Pancreas (tissue), 10 donors: ENCODE data around the gene ST8SIA1. TPM values are rescaled to one million over a fixed set of nuclear protein-coding genes. Genes with fewer than 3 reads are reported as not detected.
"Not testable (repeated sequence)": the region's sequence is repeated elsewhere in the genome, so short reads cannot be mapped to it uniquely, and the experiment has no call there.

Experiments
- ATAC-seq, 4 donors: fragments of 200-7000 bp; cut with Tn5 transposase; one replicate each; pipeline versions ENCODE4 v1.8.0 to v1.9.1; 2020; ENCODE audit warnings: mild to moderate bottlenecking in 4 of 4, moderate library complexity in 4 of 4
- DNase-seq, 6 donors: peaks; one replicate each; pipeline ENCODE4 v3.0.0-alpha.2; 2020
- FAIRE-seq: peaks from 2 replicates; lab custom pipeline; 2012; peaks lifted over from hg19 to GRCh38; lab: Jason Lieb, UNC
- H3K27ac ChIP-seq, 4 donors: fragments of 200-600 bp; sonication (generic); 1 replicate in 3 of 4; 2 replicates in 1 of 4; pipeline versions ENCODE4 v1.5.0 to v1.8.0; 2020
- H3K27me3 ChIP-seq, 4 donors: fragments of 200-600 bp; one replicate each; pipeline ENCODE4 v1.8.0; 2021
- H3K36me3 ChIP-seq, 3 donors: fragments of 200-600 bp; sonication (generic) in 1 of 3; one replicate each; pipeline versions ENCODE4 v1.5.0 to v1.8.0; 2020 to 2021
- H3K4me1 ChIP-seq, 3 donors: fragments of 200-600 bp; one replicate each; pipeline ENCODE4 v1.8.0; 2021
- H3K4me3 ChIP-seq, 4 donors: fragments of 200-600 bp; sonication (generic) in 2 of 4; one replicate each; pipeline versions ENCODE4 v1.5.0 to v1.8.0; 2020 to 2021
- H3K9me3 ChIP-seq, 4 donors: fragments of 200-600 bp; one replicate each; pipeline ENCODE4 v1.8.0; 2021
- WGBS, 2 donors: extraction: QIAGEN DNeasy Blood & Tissue Kit; methylation state at CpG; one replicate each; pipeline ENCODE4 v1.1.7; 2013; 5-methylcytosine and 5-hydroxymethylcytosine counted together
- intact Hi-C, 3 donors: fragments of 100-400 bp; cut with DNase I; formaldehyde crosslinking; loops; one replicate each; pipeline versions ENCODE4 v1.11.1 to v1.14.2; 2022
- polyA plus RNA-seq, 2 donors: library from polyadenylated mRNA; stranded (reverse); fragments of 200-250 nt; gene quantifications; one replicate each; pipeline ENCODE4 v1.2.3, GENCODE V29; 2013
- total RNA-seq, 6 donors: library from RNA; stranded (reverse); fragmentation: NEBNext Ultra II Directional in 4 of 6; extraction: Animal tissue kit (Norgen Biotek cat#: 25700) in 4 of 6; gene quantifications; one replicate each; pipeline versions ENCODE4 v1.2.1 to v1.2.4, GENCODE V29; 2021 to 2023
- TF ChIP-seq, protein P1 (sequence below), 4 donors: fragments of 200-600 bp; sonication (generic) in 3 of 4; IDR thresholded peaks; one replicate each; pipeline versions ENCODE4 v1.5.0 to v1.8.0; 2021; ENCODE audit warnings: antibody characterized with exemption in 4 of 4
- donor health status: healthy with polysubstance abuse.
- donor health status: DM: no; HTN: no; CAD: no; lungs with moderate emphysema.
- donor health status: DM: no; HTN: no; CAD: no.
- donor health status: control.
- donor health status: control.
- donor health status: Bipolar disorder and iron deficiency.
- donor health status: DM: yes; HTN: yes; CAD: no.
- donor health status: DM: no; HTN: no; CAD: no.
- donor health status: DM: no; HTN: no; CAD: no.
- donor health status: DM: yes; HTN: yes; CAD: no.

ST8SIA1 gene
- total and polyA plus RNA-seq, 8 donors = 0.38 to 1.5 (median 0.88) TPM; not detected in 2

DNA sequence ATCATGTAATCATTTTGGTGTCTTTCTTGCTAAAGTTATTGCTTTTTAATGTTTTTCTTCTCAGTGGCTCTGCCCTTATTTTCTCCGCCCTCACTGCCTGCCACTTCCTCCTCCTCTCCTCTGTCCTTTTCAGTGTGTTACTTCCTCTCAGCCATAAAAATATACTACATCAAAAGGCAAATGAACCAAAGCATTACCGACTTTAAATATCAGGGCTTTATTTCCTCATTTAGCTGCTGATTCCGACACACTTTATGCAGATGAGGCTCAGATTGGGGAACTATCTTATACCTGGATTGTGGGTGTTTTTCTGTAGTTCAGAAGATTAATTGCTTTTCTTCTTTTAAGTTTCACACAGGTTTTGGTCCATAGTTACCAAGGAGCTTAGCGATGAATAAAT lies 170.4 kb downstream of the ST8SIA1 start:
- Histone ChIP-seq H3K36me3 (no peaks in the 10 kb centered on the region), H3K4me1 (no peaks in the 10 kb centered on the region), H3K9me3 (no peaks in the 10 kb centered on the region), H3K27ac (no peak overlapping the region), H3K27me3 (no peaks in the 10 kb centered on the region), H3K4me3 (no peak overlapping the region)
- 82 to 85% methylated on average over 4 of the region's 4 CpGs for WGBS, 2 donors
- FAIRE-seq (no peak), DNase-seq (no peak), ATAC-seq (no peak)
- intact Hi-C loops = no loop called here
- TF ChIP-seq, protein P1, sequence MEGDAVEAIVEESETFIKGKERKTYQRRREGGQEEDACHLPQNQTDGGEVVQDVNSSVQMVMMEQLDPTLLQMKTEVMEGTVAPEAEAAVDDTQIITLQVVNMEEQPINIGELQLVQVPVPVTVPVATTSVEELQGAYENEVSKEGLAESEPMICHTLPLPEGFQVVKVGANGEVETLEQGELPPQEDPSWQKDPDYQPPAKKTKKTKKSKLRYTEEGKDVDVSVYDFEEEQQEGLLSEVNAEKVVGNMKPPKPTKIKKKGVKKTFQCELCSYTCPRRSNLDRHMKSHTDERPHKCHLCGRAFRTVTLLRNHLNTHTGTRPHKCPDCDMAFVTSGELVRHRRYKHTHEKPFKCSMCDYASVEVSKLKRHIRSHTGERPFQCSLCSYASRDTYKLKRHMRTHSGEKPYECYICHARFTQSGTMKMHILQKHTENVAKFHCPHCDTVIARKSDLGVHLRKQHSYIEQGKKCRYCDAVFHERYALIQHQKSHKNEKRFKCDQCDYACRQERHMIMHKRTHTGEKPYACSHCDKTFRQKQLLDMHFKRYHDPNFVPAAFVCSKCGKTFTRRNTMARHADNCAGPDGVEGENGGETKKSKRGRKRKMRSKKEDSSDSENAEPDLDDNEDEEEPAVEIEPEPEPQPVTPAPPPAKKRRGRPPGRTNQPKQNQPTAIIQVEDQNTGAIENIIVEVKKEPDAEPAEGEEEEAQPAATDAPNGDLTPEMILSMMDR (IDR thresholded peaks at IDR 0.05) = no peak

DNA sequence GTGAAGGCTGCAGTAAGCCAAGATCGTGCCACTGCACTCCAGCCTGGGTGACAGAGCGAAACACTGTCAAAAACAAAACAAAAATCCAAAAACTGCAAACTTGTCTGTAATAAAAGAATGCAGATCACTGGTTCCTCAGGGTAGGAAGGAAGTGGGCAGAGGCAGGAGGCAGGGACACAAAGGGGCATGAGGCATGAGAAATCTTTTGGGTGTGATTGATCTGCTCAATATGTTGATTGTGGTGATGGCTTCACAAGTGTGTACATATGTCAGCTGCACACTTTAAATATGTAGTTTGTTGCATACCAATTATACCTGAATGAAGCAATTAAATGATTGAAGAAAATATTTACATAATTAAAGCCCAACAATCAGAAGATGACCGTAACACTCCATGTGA lies 170.9 kb downstream of the ST8SIA1 start:
- no peak for FAIRE-seq
- Histone ChIP-seq H3K27ac (no peak overlapping the region), H3K4me3 (no peak overlapping the region), H3K36me3 (no peaks in the 10 kb centered on the region), H3K4me1 (no peaks in the 10 kb centered on the region), H3K27me3 (no peaks in the 10 kb centered on the region), H3K9me3 (no peaks in the 10 kb centered on the region)
- DNase-seq = no peak
- TF ChIP-seq, protein P1 (IDR thresholded peaks at IDR 0.05) = no peak
- 81% methylated on average over 3 of the region's 3 CpGs for WGBS, 2 donors
- intact Hi-C loops = no loop called here
- no peak for ATAC-seq

DNA sequence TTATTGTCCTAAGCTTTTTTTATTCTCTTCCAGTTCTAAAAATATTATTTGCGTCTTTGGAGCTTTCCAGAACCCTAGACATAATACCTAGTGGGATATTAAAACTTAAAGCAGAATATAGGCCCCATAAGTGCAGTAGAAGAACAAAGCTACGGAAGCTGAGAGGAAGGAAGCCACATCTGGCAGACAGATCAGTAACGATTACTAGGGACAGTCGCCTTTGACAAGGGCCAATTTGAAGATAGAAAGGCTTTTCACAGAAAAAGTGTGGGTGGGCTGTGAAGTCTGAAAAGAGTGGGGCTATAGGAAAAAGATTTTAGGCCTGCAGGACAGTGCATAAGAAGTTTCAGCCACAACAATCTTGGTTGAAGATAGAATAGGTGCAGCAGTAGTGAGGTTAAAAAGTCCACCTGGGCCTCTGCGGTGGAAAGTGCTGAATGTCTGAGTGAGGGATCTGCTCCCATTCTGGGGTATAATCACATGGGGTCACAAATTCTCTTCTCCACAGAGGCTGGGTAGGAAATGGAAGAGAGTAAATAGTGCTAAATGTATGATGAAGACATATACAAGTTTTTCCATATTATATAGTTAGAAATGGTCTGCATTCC lies 174.0 kb downstream of the ST8SIA1 start:
- H3K9me3 ChIP-seq = no peaks in the 10 kb centered on the region
- TF ChIP-seq, protein P1 (IDR thresholded peaks at IDR 0.05) = no peak
- no peaks in the 10 kb centered on the region for H3K27me3 ChIP-seq
- no peak overlapping the region for H3K27ac ChIP-seq
- H3K36me3 ChIP-seq = no peaks in the 10 kb centered on the region
- DNase-seq = no peak
- no peaks in the 10 kb centered on the region for H3K4me1 ChIP-seq
- no peak for ATAC-seq
- intact Hi-C loops = no loop called here
- 45 to 60% methylated on average over 5 of the region's 5 CpGs for WGBS, 2 donors
- FAIRE-seq = no peak
- no peak overlapping the region for H3K4me3 ChIP-seq

DNA sequence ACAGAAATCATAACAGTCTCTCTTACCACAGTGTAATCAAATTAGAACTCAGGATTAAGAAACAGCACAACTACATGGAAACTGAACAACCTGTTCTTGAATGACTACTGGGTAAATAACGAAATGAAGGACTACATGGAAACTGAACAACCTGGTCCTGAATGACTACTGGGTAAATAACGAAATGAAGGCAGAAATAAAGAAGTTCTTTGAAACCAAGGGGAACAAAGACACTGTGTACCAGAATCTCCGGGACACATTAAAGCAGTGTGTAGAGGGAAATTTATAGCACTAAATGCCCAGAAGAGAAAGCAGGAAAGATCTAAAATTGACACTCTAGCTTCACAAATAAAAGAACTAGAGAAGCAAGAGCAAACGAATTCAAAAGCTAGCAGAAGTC lies 185.2 kb downstream of the ST8SIA1 start:
- ATAC-seq, H3K4me1 ChIP-seq, intact Hi-C loops, DNase-seq, FAIRE-seq, H3K4me3 ChIP-seq, H3K27ac ChIP-seq, H3K9me3 ChIP-seq, H3K27me3 ChIP-seq, H3K36me3 ChIP-seq: not testable (repeated sequence)
- WGBS, 2 donors = 19 to 27% methylated on average over 4 of the region's 4 CpGs

DNA sequence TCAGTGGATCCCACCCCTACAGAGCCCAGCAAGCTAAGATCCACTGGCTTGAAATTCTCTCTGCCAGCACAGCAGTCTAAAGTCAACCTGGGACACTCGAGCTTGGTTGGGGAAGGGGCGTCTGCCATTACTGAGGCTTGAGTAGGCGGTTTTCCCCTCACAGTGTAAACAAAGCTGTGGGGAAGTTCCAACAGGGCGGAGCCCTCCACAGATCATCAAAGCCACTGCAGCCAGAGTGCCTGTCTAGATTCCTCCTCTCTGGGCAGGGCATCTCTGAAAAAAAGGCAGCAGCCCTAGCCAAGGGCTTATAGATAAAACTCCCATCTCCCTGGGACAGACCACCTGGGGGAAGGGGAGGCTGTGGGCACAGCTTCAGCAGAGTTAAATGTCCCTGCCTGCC lies 187.8 kb downstream of the ST8SIA1 start:
- intact Hi-C loops, H3K27ac ChIP-seq, H3K27me3 ChIP-seq, H3K4me1 ChIP-seq, ATAC-seq, H3K36me3 ChIP-seq, FAIRE-seq, DNase-seq, H3K9me3 ChIP-seq, H3K4me3 ChIP-seq: not testable (repeated sequence)
- WGBS, 2 donors = 37 to 56% methylated on average over 4 of the region's 4 CpGs

Other genes starting within 250 kb of the ST8SIA1 start
- 10 to 100 TPM; 12.1 to 26.3 (median 16.1) TPM for gene C2CD5, start 209.8 kb upstream of the ST8SIA1 start, total RNA-seq
- 10 to 100 TPM in 1 of 2 donors, 1 to 10 TPM in 1; 9.6 to 21.6 TPM for gene C2CD5, start 209.8 kb upstream of the ST8SIA1 start, polyA plus RNA-seq